Aortic smooth muscle cell (primary cell): ENCODE results near the gene PROX1. TPM values are rescaled to one million over a fixed set of nuclear protein-coding genes. Genes with fewer than 3 reads are reported as not detected.

ENCODE experiments used
- total RNA-seq: library from RNA; depleted of rRNA; stranded (reverse); fragments of >200 nt; gene quantifications from 2 replicates; pipeline ENCODE4 v1.2.3, GENCODE V29; 2014

Gene PROX1
- total RNA-seq: 0.12 and 0.13 TPM in 2 replicates

GRCh38 chr1:213987927-213988506, at the start of gene PROX1:
TSS of gene PROX1 (plus strand) at chr1:213987973. CDS start at chr1:213996536, 8,563 bp downstream.

